HG02759 (cell line): ENCODE measurements around the gene PARL.

Experiments used
- ATAC-seq: cut with Tn5 transposase; IDR thresholded peaks from one replicate; pipeline ENCODE4 v1.9.1; 2021; ENCODE audit warnings: mild to moderate bottlenecking, moderate library complexity; ENCODE audit not compliant: unreplicated experiment

Gene PARL

DNA sequence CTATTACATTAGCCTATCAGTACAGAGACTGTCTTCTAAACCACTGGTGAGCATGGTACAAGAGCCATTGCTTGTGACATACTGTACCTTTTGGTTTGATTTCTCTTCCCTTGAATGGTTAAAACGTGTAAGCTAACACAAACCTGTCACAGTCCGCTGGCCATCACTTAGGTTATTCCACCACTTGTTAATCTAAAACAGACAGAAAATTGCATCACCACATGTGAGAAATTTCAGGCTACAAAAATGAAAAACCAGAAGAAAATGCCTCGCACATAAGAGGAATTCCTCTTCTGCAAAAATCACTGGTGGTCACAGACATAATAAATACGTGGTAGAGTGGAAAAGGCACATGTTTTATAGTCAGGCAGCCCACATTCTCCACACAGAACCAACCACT, 22.1 kb downstream of the PARL start:
- no peak for ATAC-seq

DNA sequence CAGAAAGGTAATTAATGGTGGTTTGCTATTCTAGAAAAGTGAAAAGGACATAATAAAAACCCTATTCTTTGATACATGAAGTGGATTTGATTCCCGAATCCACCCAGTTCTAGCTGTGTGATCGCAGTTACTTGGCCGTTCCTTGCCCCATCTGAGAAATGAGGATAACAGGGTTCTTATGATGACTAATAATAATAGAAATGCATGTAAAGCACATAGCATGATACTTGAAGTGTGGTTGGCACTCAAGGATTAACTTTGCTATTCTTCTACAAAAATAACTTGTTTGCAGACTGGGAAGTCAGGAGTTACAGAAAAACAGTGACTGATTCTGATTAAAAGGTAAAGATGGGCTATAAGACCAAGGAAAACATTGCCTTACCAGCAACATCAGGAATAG, 26.8 kb downstream of the PARL start:
- no peak for ATAC-seq

DNA sequence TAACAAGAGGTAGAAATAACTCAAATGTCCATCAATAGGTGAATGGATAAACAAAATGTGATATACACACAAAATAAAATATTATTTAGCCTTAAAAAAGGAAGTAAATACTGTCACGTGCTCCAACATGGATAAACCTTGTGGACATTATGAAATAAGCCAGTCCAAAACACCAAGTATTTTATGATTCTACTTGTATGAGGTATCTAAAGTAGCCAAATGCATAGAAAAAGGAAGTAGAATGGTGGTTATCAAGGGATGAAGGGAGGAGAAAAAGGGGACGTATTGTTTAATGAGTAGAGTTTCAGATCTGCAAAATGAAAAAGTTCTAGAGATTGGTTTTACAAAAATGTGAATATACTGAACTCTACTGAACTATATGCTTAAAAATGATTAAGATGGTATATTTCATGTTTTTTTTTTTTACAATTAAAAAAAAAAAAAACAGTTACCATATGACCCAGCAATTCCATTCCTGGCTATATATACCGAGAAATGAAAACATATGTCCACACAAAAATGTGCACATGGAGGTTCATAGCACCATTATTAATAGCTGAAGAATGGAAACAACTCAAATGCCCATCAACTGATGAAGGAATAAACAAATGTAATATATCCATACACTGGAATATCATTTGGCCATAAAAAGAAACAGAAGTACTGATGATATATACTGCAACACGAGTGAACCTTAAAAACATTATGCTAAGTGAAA, 30.2 kb downstream of the PARL start:
- ATAC-seq, result no peak

DNA sequence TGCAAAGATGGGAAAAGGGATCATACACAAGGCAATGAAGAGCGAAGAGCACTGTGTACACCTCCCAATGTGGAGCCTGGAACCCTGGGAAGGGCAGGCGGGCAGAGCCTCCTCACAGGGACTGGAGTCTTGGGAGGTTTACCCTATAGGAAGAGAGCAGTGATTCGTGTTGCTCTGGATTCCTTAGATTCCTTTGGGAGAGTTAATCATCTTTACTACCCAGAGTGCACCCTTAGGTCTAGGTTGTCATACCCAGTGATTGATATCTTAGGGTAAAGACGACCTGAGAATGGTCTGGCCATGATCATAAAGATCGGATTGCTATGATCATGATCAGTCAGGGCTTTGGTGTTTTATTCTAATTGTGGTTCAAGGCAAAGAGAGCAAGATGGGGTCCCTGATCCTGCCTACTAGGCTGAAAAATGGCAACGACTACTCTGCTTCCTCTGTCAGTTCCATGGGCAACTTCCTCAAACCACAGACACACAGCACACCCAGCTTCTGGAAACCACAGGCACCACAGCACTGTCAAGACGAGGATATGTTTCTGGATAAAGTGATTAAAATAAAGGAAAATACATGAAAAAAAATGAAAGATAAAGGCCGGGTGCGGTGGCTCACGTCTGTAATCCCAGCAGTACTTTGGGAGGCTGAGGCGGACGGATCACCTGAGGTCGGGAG, 38.9 kb downstream of the PARL start:
- ATAC-seq, result no peak

DNA sequence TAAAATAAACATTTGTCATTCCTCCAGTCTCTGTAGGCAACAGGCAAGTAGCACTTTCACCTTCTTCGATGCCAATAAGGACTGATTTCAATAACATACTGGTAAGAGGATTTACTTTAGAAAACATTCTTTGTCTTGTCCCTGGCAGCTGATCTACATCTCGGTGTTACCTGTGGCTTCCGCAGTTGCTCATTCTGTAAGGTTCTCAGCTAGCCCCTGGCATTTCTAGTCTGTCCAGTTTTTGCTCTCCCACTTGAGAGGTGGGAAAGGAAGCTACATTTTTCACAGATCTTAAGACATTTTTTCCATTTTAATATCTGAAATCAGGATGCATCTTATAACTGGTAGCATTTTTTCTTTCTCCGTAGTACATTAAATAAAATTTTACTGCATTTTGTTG, 39.6 kb downstream of the PARL start:
- no peak for ATAC-seq

DNA sequence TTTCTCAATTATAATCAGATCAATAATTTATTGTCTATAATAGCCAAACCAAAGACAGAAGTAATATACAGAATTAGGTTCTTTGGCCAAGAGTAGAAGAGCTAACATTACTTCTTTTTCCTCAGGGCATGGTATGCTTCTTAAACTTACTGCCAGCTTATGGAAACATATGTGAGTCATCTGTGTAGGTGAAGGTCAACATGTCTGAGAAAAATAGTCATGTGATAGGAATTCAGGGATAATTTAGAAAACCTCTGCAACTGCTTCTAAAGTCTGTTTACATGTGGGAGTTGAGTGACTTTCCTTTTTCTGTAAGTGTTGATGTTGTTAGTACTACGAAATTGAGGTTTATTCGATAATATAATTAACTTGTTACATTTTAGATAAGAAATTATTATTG, 40.1 kb downstream of the PARL start:
- no peak for ATAC-seq

DNA sequence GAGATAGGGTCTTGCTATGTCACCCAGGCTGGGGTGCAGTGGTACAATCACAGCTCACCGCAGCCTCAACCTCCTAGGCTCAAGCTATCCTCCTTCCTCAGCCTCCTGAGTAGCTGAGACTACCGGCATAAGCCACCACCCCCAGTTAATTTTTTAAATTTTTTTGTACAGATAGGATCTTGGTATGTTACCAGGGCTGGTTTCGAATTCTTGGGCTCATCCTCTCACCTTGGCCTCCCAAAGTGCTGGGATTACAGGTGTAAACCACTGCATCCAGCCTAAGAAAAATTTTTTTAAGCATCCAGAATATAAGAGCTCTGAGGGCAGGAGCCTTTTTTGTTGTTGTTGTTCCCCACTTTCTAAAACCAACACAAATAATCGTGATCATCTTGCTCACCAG, 44.9 kb downstream of the PARL start:
- ATAC-seq, result no peak

DNA sequence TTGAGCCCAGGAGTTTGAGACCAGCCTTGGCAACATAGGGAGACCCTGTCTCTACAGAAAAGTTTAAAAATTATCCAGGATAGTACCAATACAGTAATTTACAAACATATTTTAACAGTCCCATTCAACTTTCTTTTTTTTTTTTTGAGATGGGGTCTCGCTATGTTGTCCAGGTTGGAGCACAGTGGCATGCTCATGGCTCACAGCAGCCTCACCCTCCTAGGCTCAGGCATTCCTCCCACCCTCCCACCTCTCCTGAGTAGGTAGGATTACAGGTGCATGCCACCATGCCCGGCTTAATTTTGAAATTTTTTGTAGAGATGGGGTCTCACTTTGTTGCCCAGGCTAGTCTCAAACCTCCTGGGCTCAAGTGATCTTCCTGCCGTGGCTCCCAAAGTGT, 46.8 kb downstream of the PARL start:
- ATAC-seq, result no peak

DNA sequence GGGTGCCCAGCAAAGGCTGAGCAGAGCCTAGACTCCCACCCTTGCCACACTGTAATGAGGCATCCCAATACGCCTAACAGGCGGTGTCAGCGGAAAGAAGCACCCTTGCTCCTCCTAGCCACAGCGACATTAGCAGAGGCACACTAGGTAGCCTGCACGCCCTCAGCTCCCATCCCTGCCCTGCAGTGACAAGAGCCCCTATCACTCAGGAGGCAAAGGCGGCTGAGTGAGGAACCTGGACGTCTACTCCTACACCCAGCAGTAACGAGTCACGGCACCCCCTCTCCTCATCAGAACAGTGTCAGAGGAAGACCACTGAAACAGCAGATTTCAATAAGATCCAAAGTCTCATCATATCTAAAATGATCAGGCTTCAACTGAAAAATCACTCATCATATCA, 47.3 kb downstream of the PARL start:
- ATAC-seq, result no peak

DNA sequence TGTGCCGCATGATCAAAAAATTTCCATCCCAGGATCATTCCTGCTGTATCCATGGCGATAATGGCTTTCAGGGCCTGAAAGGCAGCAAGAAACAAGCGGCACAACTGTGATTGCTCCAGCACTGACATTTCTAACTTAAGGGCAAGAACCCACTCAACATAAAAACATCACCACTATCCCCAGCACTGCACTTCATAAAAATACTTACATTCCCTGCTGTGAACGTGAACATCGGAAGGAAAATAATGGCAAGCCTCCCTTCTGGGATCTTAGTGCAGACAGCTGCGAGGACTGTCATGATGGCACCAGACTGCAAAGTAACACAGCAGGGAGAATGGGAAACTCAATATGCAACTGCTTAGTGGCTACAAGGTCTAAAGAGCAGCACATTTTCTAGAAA, 51.2 kb downstream of the PARL start:
- ATAC-seq, result no peak

DNA sequence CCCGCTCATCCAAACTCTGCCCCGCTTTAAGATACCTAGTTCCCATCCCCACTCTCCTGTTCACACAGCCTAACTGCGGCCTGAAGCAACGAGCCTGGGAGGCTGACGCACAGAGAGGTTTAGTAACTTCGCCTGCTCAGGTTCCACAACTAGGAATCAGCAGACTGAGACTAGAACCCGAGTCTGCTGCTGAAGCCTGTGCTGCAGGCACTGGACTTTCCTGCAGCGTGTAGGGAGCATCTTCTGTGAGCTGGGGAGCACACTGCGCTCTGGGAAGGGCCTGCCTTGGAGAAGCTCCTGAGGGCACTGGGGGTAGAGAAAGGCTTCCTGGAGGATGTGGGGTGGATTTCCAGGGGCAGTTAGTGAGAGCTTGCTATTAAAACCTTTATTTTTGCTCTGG, 54.5 kb downstream of the PARL start:
- ATAC-seq, result no peak

DNA sequence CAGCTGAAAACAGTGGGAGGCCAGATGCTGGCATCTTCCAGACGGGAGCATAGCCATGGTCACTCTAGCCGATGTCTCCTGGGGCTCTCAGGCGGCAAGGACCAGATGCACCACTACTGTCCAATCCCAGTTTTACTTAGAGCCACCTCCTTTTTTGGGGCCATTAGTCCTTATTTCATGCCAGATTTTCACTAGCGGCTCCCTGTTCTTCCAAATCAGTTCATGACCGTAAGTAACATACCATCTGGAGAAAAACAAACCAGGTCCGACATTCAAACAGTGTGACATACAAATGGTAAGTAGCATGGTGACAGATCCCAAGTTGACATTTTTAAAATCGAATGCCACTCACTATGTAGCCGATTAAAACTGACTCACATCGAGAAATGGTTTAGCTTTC, 55.2 kb downstream of the PARL start:
- ATAC-seq, result no peak

DNA sequence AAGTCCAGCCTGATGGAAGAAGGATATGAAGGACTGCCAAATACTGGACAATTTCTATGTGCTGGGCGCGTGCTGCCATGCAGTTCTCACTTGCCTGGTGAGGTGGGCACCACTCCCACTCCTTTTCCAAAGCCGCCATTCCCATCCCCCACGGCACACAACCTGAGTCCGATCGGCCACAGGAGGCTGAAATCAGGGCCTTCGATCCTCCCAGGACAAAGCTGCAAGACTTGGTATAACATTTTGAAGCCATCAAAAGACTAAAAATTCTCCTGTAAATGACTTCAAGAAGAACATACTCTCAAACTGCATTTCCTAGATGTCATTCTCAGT, 56.2 kb downstream of the PARL start:
- no peak for ATAC-seq

DNA sequence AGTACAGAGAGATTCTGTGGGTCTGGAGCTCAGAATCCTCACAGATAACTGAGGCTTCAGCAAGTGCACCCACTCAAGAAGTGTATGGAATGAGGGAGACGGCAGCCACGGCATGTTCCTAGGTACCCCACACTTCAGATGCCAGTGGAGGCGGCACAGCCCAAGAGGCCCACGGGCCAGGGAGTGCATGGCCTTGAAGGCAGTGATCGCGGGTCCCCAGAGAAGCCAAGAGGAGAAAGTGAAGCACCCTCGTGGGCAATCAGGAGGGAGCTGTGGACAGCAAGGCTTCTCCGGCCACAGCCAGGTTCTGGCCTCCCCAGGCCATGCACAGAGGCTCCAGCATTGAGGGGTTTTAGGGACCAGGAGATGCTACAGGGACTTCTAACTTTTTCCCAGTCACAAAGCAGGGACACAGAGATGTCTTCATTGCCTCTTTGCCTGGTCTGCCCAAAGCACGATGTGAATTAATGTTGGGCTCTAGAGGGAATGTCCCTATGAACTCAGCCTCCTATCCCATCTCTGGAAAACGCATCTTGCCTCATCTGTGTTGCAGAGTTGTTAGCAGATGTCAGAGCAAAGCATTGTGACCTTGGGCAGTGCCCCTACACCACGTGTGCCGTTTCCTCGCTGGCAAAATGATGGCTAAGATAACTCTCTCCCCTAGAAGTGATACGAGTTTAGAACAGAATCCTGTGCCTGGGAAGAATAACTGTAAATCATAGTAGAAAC, 56.7 kb downstream of the PARL start:
- no peak for ATAC-seq

DNA sequence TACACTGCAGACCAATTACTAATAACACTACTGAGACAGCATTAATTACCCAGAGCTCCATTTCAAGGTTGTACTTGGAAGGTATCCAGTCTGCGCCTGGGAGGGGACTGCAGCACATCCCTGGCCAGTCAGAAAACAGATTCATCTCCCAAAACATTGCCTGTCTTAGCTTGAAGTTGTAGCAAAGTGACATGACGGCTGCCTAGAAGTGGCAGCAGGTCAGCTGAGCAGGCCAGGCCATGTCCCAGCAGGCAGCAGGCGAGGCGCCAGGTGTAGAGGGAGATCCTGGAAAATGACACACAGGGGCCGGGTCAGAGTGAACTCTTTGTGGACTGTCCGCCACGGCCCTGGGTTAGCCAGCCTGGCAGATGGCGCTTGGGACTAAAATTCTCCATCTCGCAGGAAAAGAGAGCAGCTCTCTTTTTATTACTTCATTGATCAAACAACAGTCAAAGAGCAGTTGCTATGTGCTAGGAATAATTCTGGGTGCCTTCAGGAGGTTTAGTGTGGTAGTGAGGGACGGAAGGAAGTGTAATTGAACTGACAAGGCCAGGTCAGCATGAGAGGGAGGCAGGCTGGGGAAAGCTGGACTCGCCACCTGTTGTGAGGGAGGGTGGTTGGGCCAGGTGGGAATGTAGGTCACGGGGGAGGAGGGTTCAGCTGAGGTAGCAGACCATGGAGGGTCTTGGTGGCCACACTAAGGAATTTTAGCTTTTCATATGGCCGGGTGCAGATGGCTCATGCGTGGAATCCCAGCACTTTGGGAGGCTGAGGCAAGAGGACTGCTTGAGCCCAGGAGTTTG, 58.0 kb downstream of the PARL start:
- ATAC-seq, result no peak

DNA sequence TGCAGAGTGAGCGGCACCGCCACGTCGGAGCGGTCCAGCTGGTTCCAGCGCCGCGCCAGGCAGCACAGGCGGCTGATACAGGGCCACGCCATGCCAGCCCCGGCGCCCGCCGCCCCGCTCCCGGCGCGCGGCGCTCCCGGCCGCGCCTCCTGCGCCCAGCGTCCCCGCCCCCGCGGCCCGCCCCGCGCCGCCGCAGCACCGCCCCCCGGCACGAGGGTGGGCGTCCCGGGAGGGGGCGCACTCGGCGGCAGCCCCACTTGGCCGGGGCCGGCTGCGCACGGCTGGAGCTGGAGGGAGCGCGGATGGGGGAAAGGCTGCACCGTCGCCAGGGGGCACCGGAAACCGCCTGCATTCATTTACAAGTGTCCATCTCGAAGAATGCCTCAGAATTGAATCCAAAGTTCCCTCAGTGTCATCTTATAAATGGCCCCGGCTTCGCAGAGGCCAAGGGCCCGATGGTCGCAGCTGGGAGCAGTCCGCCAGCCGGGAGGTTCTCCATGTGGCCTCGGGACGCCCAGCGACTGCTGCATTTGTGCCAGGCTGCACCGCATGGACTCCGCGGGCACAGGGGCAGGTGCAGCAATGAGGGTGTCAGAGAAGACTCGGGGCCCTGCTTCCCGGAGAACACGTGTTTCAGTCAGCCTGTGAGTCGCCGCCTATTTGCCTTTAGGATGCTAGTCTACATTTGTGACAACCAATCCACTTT, 59.1 kb downstream of the PARL start, which contains the start of gene MAP6D1:
Gene MAP6D1, minus strand, starts transcription at position 122 of the 706 bp plus-strand sequence. Its CDS starts 30 bp downstream, at position 92.
- peak; percentile 72 for ATAC-seq

DNA sequence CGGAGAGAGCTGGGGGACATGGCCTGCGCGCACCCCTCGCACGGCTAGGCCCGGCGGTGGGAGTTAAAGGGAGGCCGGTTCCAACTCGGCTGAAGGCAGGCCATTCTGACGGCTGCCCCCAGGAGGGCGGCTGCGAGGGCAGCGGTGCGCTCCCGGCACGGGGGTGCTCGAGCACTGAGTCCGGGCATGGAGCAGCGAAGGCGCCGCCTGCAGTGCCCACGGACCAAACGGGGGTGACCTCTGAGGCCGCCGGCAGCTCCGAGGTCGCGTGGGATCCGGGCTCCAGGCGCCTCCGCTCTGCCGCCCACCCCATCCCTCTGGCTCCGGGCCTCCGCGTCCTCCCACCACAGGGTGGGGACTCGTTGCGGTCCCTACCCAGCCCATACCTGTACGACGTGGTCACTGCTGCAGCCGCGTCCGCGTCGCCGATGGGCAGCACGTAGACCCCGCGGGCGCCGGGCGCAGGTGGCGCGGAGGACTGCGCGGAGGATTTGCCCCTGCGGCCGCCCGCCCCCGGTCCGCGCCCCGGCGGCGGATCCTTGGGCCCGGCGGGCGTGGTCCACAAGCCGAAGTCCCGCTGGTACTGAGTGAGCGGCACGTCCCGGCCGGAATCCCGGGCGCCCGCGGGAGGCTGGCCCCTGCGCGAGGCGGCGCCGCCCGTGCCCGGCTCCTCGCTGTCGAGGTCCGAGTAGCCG, 59.8 kb downstream of the PARL start:
- ATAC-seq, result peak; percentile 32

DNA sequence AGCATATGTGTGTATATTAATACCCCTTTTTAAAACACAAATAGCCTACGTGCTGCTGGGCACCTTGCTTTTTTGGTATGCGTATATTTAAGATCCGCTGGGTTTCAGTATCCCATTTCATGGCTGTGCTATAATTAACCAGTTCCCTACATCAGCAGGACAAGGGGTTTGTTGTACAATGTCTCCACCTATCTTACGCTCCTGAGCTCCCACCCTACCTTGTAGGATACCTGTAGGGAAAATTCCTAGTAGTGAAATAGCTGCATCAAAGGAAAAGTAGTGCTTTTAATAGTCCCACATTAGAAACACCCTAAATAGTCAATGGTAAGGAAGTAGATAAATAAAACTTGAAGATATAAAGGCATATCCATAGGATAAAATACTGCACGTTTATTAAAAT, 60.7 kb downstream of the PARL start:
- no peak for ATAC-seq

DNA sequence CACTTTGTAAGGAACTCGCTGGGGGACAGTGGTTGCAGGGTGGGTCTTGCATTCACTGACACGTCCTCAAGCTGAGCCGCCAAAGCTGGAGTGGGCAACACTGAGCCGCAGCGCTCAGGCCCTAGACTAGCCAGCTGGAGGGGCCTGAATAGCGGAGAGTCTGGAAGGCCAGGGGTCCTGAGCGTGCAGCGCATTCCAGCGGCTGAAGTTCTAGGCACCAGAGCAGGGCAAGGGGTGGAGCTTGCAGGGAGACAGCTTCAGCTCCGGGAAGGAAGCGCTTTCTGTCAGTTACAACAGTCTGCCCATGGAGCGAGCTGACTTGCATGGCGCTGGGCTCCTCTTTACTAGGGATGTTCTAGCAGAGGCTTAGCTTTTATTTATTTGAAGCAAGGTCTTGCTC, 62.0 kb downstream of the PARL start:
- ATAC-seq, result no peak

DNA sequence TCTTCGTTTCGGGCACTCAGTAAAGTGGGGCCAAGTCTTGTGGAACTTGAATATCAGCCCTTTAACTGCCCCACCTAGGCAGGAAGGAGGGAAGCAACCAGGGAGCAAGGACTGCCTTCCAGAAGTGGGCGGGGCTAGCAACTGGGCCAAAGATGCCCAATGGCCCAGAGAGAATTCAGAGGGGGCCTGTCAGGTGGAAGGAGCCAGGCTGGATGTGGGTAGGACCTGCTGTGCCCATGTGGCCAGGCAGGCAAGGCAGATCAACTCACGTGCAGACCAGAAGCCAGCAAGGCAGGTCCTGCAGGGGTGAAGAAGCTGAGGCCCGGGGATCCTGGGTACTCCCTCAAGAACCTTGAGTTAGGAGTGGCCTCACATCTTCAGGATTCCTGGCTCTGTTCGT, 64.8 kb downstream of the PARL start:
- no peak for ATAC-seq
